Prostate gland (tissue), 2 donors: ENCODE results near the gene SBF2.

Experiments
- POLR2A ChIP-seq: fragments of 450-650 bp; IDR thresholded peaks from one replicate; pipeline ENCODE4 v1.6.1; 2016; ENCODE audit warnings: antibody characterized with exemption, mild to moderate bottlenecking
- POLR2AphosphoS5 ChIP-seq: sonication (generic); formaldehyde crosslinking; IDR thresholded peaks from one replicate; pipeline ENCODE4 v1.6.1; 2017; ENCODE audit warnings: antibody characterized with exemption
- TF ChIP-seq, protein P1 (sequence below), 4 experiments: fragments of 200-600 bp in 2 of 4; fragments of 450-650 bp in 2 of 4; sonication (generic) in 2 of 4; IDR thresholded peaks; 1 replicate in 3 of 4; 2 replicates in 1 of 4; pipeline ENCODE4 v1.5.1; 2016 to 2019; ENCODE audit warnings: antibody characterized with exemption in 4 of 4, mild to moderate bottlenecking in 2 of 4, moderate library complexity in 2 of 4

DNA sequence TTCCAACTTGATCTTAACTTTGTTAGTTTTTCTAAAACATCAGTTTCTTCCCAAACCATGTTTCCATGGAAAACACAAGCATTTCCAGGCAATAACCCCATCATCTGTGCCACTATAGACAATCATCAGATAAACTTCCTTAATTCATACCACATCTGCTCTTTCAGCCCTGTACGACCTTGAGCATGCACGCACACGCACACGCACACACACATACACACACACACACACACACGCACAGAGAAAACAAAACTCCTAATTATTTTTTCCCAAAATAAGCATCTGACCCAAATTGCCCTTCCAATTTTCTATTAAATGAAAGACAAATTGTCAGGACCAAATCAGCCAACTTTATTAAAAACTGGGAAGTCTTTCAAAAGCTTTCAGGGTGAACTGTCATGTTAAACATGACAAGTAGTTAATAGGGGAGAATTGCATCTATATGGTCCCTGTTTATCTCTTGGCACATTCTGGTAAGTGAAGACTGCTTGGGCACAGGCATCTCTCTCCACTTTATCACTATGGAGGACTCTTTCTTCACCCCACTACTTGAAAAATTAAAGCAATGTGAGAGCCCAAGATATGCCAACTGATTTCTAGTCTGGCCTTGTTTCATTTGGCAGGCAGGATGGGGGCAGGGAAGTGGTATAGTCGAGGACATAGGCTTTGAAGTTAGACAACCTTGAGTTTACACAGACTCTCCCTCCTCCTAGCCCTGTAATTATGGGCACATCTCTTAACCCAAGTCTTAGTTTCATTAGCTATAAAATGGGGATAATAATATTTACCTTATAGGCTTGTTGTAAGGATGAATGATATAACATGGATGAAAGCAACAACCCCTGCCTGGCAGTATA is 25.9 kb upstream of the SBF2 start:
- TF ChIP-seq POLR2A: no peak
- TF ChIP-seq, protein P1, sequence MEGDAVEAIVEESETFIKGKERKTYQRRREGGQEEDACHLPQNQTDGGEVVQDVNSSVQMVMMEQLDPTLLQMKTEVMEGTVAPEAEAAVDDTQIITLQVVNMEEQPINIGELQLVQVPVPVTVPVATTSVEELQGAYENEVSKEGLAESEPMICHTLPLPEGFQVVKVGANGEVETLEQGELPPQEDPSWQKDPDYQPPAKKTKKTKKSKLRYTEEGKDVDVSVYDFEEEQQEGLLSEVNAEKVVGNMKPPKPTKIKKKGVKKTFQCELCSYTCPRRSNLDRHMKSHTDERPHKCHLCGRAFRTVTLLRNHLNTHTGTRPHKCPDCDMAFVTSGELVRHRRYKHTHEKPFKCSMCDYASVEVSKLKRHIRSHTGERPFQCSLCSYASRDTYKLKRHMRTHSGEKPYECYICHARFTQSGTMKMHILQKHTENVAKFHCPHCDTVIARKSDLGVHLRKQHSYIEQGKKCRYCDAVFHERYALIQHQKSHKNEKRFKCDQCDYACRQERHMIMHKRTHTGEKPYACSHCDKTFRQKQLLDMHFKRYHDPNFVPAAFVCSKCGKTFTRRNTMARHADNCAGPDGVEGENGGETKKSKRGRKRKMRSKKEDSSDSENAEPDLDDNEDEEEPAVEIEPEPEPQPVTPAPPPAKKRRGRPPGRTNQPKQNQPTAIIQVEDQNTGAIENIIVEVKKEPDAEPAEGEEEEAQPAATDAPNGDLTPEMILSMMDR (IDR thresholded peaks at IDR 0.05): no peak
- TF ChIP-seq POLR2AphosphoS5: no peak
